SJCRH30 (cell line): ENCODE results near the gene HSPA2. TPM values are rescaled to one million over a fixed set of nuclear protein-coding genes. Genes with fewer than 3 reads are reported as not detected.
"Not testable (repeated sequence)": the region's sequence is repeated elsewhere in the genome, so short reads cannot be mapped to it uniquely, and the experiment has no call there.

ENCODE experiments used
- DNase-seq, 2 experiments: peaks; one replicate each; pipeline ENCODE4 v3.0.0-alpha.2; 2015 to 2020
- H3K27ac ChIP-seq: fragments of 250-450 bp; sonication (Bioruptor Pico); 2 replicates; pipeline ENCODE4 v1.5.1; 2020; ENCODE audit warnings: mild to moderate bottlenecking, moderate library complexity
- H3K27me3 ChIP-seq: fragments of 250-450 bp; sonication (Bioruptor Pico); 2 replicates; pipeline ENCODE4 v1.5.1; 2020; ENCODE audit warnings: mild to moderate bottlenecking, moderate library complexity
- H3K36me3 ChIP-seq: fragments of 250-450 bp; sonication (Bioruptor Pico); 2 replicates; pipeline ENCODE4 v1.5.1; 2020; ENCODE audit warnings: mild to moderate bottlenecking, moderate library complexity
- H3K4me1 ChIP-seq: fragments of 250-450 bp; sonication (Bioruptor Pico); 2 replicates; pipeline ENCODE4 v1.5.1; 2020; ENCODE audit warnings: mild to moderate bottlenecking, moderate library complexity
- H3K4me3 ChIP-seq: fragments of 250-450 bp; sonication (Bioruptor Pico); 2 replicates; pipeline ENCODE4 v1.5.1; 2020; ENCODE audit warnings: mild to moderate bottlenecking, moderate library complexity
- H3K9me3 ChIP-seq: fragments of 250-450 bp; sonication (Bioruptor Pico); replicated peaks from 2 replicates; pipeline ENCODE4 v1.5.1; 2020; ENCODE audit warnings: mild to moderate bottlenecking, moderate library complexity
- total RNA-seq: library from RNA; depleted of rRNA; stranded (reverse); fragments of >200 nt; shearing (Covaris generic); gene quantifications from 2 replicates; pipeline ENCODE4 v1.2.3, GENCODE V29; 2014

Gene HSPA2
- total RNA-seq, 1 experiment from 2014 or later = 1.9 TPM

- Histone ChIP-seq H3K27ac (no peak overlapping the region), H3K27me3 (no peaks in the 10 kb centered on the region), H3K4me3 (no peak overlapping the region), H3K9me3 (no peaks in the 10 kb centered on the region), H3K36me3 (no peaks in the 10 kb centered on the region), H3K4me1 (peaks cover 9% of the 10 kb centered on the region)
- no peak for DNase-seq
Measured at GRCh38 chr14:64506721-64507120, 33.8 kb upstream of the HSPA2 start.

GRCh38 chr14:64507376-64508156, 33.0 kb upstream of the HSPA2 start:
- peaks cover 3% of the 10 kb centered on the region; the same call in 1 of the 2 replicates for H3K4me1 ChIP-seq
- DNase-seq = peak in 1 of 2 experiments; percentile 16
- no peak overlapping the region for H3K27ac ChIP-seq
- no peaks in the 10 kb centered on the region for H3K27me3 ChIP-seq
- no peak overlapping the region for H3K4me3 ChIP-seq
- H3K36me3 ChIP-seq = peaks cover 2% of the 10 kb centered on the region; the same call in 1 of the 2 replicates
- H3K9me3 ChIP-seq = no peaks in the 10 kb centered on the region

GRCh38 chr14:64508215-64508776, 32.2 kb upstream of the HSPA2 start:
- no peak for DNase-seq
- no peaks in the 10 kb centered on the region for H3K9me3 ChIP-seq
- no peak overlapping the region for H3K27ac ChIP-seq
- H3K4me3 ChIP-seq = no peak overlapping the region
- H3K27me3 ChIP-seq = no peaks in the 10 kb centered on the region
- 0 out of 2 replicates have a peak, but pooled peaks cover 3% of the 10 kb centered on the region for H3K4me1 ChIP-seq
- peaks cover 7% of the 10 kb centered on the region for H3K36me3 ChIP-seq

GRCh38 chr14:64509036-64509435, 31.5 kb upstream of the HSPA2 start:
- no peak for DNase-seq
- H3K9me3 ChIP-seq = no peaks in the 10 kb centered on the region
- no peak overlapping the region for H3K27ac ChIP-seq
- H3K4me3 ChIP-seq = no peak overlapping the region
- peaks cover 7% of the 10 kb centered on the region for H3K36me3 ChIP-seq
- no peaks in the 10 kb centered on the region for H3K27me3 ChIP-seq
- 0 out of 2 replicates have a peak, but pooled peaks cover 3% of the 10 kb centered on the region for H3K4me1 ChIP-seq

- peak; percentile 44 to 83 for DNase-seq
- no peak overlapping the region for H3K4me3 ChIP-seq
- H3K27me3 ChIP-seq = no peaks in the 10 kb centered on the region
- 0 out of 2 replicates have a peak, but pooled peaks cover 3% of the 10 kb centered on the region for H3K4me1 ChIP-seq
- no peak overlapping the region for H3K27ac ChIP-seq
- H3K36me3 ChIP-seq = peaks cover 7% of the 10 kb centered on the region
- no peaks in the 10 kb centered on the region for H3K9me3 ChIP-seq
Measured at GRCh38 chr14:64510825-64511671, 29.5 kb upstream of the HSPA2 start.

- Histone ChIP-seq H3K36me3 (peaks cover 7% of the 10 kb centered on the region), H3K27me3 (no peaks in the 10 kb centered on the region), H3K4me1 (no peaks in the 10 kb centered on the region), H3K9me3 (no peaks in the 10 kb centered on the region), H3K4me3 (no peak overlapping the region), H3K27ac (no peak overlapping the region)
- no peak for DNase-seq
Measured at GRCh38 chr14:64513271-64513670, 27.3 kb upstream of the HSPA2 start.

GRCh38 chr14:64515053-64515452, 25.5 kb upstream of the HSPA2 start:
- Histone ChIP-seq H3K9me3 (no peaks in the 10 kb centered on the region), H3K27me3 (no peaks in the 10 kb centered on the region), H3K4me3 (no peak overlapping the region), H3K27ac (no peak overlapping the region), H3K36me3 (peaks cover 7% of the 10 kb centered on the region), H3K4me1 (no peaks in the 10 kb centered on the region)
- no peak for DNase-seq

GRCh38 chr14:64516969-64517368, 23.6 kb upstream of the HSPA2 start:
- no peaks in the 10 kb centered on the region for H3K4me1 ChIP-seq
- no peaks in the 10 kb centered on the region for H3K27me3 ChIP-seq
- no peak for DNase-seq
- H3K36me3 ChIP-seq = peaks cover 7% of the 10 kb centered on the region
- no peak overlapping the region for H3K4me3 ChIP-seq
- H3K9me3 ChIP-seq = no peaks in the 10 kb centered on the region
- no peak overlapping the region for H3K27ac ChIP-seq

GRCh38 chr14:64517667-64518066, 22.9 kb upstream of the HSPA2 start:
- not testable (repeated sequence) for H3K27me3 ChIP-seq, H3K9me3 ChIP-seq, H3K27ac ChIP-seq, H3K4me3 ChIP-seq, DNase-seq, H3K4me1 ChIP-seq, H3K36me3 ChIP-seq

- Histone ChIP-seq H3K4me3 (no peak overlapping the region), H3K36me3 (peaks cover 8% of the 10 kb centered on the region), H3K4me1 (no peaks in the 10 kb centered on the region), H3K27me3 (no peaks in the 10 kb centered on the region), H3K27ac (no peak overlapping the region), H3K9me3 (no peaks in the 10 kb centered on the region)
- DNase-seq = no peak
Measured at GRCh38 chr14:64518229-64518628, 22.3 kb upstream of the HSPA2 start.

- no peaks in the 10 kb centered on the region for H3K4me1 ChIP-seq
- H3K27me3 ChIP-seq = no peaks in the 10 kb centered on the region
- no peak overlapping the region for H3K27ac ChIP-seq
- no peak overlapping the region for H3K4me3 ChIP-seq
- DNase-seq = no peak
- peaks cover 18% of the 10 kb centered on the region for H3K36me3 ChIP-seq
- H3K9me3 ChIP-seq = no peaks in the 10 kb centered on the region
Measured at GRCh38 chr14:64520699-64521098, 19.8 kb upstream of the HSPA2 start.

GRCh38 chr14:64522591-64523355, 17.8 kb upstream of the HSPA2 start:
- no peak overlapping the region for H3K27ac ChIP-seq
- H3K4me1 ChIP-seq = no peaks in the 10 kb centered on the region
- no peak overlapping the region for H3K4me3 ChIP-seq
- no peak for DNase-seq
- peaks cover 21% of the 10 kb centered on the region for H3K36me3 ChIP-seq
- H3K27me3 ChIP-seq = no peaks in the 10 kb centered on the region
- H3K9me3 ChIP-seq = no peaks in the 10 kb centered on the region

- H3K9me3 ChIP-seq = no peaks in the 10 kb centered on the region
Measured at GRCh38 chr14:64525354-64525753, 15.2 kb upstream of the HSPA2 start.

GRCh38 chr14:64531567-64531966, 9.0 kb upstream of the HSPA2 start:
- H3K27ac ChIP-seq = no peak overlapping the region
- no peaks in the 10 kb centered on the region for H3K27me3 ChIP-seq
- no peaks in the 10 kb centered on the region for H3K36me3 ChIP-seq
- no peak for DNase-seq
- H3K4me3 ChIP-seq = no peak overlapping the region
- H3K4me1 ChIP-seq = no peaks in the 10 kb centered on the region
- H3K9me3 ChIP-seq = no peaks in the 10 kb centered on the region

More at GRCh38 chr14:64525354-64525753, 15.2 kb upstream of the HSPA2 start:
- H3K27ac ChIP-seq = no peak overlapping the region
- H3K4me3 ChIP-seq = no peak overlapping the region
- no peak for DNase-seq
- no peaks in the 10 kb centered on the region for H3K27me3 ChIP-seq
- H3K4me1 ChIP-seq = no peaks in the 10 kb centered on the region
- H3K36me3 ChIP-seq = peaks cover 21% of the 10 kb centered on the region
